CD4-positive, alpha-beta T cell treated with Interleukin-4 for 4 hours (primary cell): ENCODE measurements around the gene FAAH.
"Not testable (repeated sequence)": the region's sequence is repeated elsewhere in the genome, so short reads cannot be mapped to it uniquely, and the experiment has no call there.

Experiments
- DNase-seq: peaks from one replicate; pipeline ENCODE4 v3.0.0-alpha.2; 2020

FAAH gene

GRCh38 chr1:46394108-46394871, at the start of gene FAAH:
TSS of gene FAAH (plus strand) at chr1:46394317. CDS start at chr1:46394349, 32 bp downstream.
- DNase-seq, result peak; percentile 24

GRCh38 chr1:46344481-46344880, 49.6 kb upstream of the FAAH start:
- DNase-seq, result no peak

GRCh38 chr1:46345281-46345680, 48.8 kb upstream of the FAAH start:
- DNase-seq, result no peak

- no peak for DNase-seq
Observed at GRCh38 chr1:46352363-46352762, 41.8 kb upstream of the FAAH start.

GRCh38 chr1:46355920-46356319, 38.2 kb upstream of the FAAH start:
- DNase-seq, result not testable (repeated sequence)

GRCh38 chr1:46362158-46362557, 32.0 kb upstream of the FAAH start:
- DNase-seq, result no peak

- DNase-seq, result no peak
Observed at GRCh38 chr1:46363121-46363520, 31.0 kb upstream of the FAAH start.

GRCh38 chr1:46364612-46365011, 29.5 kb upstream of the FAAH start:
- DNase-seq, result no peak

GRCh38 chr1:46365796-46366195, 28.3 kb upstream of the FAAH start:
- DNase-seq, result not testable (repeated sequence)

GRCh38 chr1:46367072-46367471, 27.0 kb upstream of the FAAH start:
- DNase-seq, result no peak

- DNase-seq, result not testable (repeated sequence)
Observed at GRCh38 chr1:46367701-46368100, 26.4 kb upstream of the FAAH start.

- no peak for DNase-seq
Observed at GRCh38 chr1:46368791-46369190, 25.3 kb upstream of the FAAH start.

GRCh38 chr1:46369542-46370213, 24.4 kb upstream of the FAAH start:
- no peak for DNase-seq

- no peak for DNase-seq
Observed at GRCh38 chr1:46370214-46370633, 23.9 kb upstream of the FAAH start.

GRCh38 chr1:46372431-46372830, 21.7 kb upstream of the FAAH start:
- no peak for DNase-seq

- no peak for DNase-seq
Observed at GRCh38 chr1:46379996-46380395, 14.1 kb upstream of the FAAH start.

GRCh38 chr1:46380508-46380907, 13.6 kb upstream of the FAAH start:
- DNase-seq, result no peak

GRCh38 chr1:46393510-46393909, 607 bp upstream of the FAAH start:
- no peak for DNase-seq

- DNase-seq, result no peak
Observed at GRCh38 chr1:46394872-46395465, 852 bp downstream of the FAAH start.

- no peak for DNase-seq
Observed at GRCh38 chr1:46396441-46397398, 2.6 kb downstream of the FAAH start.

GRCh38 chr1:46399307-46399706, 5.2 kb downstream of the FAAH start:
- DNase-seq, result no peak

GRCh38 chr1:46400421-46400820, 6.3 kb downstream of the FAAH start:
- DNase-seq, result no peak
